Ramos (cell line): ENCODE data around the gene MAP3K5.
"Not testable (repeated sequence)": the region's sequence is repeated elsewhere in the genome, so short reads cannot be mapped to it uniquely, and the experiment has no call there.

Experiments
- in situ Hi-C: fragments of 300-500 bp; cut with MboI; formaldehyde crosslinking; loops from one replicate; pipeline ENCODE4 v1.14.3; 2022; ENCODE audit warnings: low sequenced_read_pairs; ENCODE audit not compliant: unreplicated experiment

MAP3K5 gene

DNA sequence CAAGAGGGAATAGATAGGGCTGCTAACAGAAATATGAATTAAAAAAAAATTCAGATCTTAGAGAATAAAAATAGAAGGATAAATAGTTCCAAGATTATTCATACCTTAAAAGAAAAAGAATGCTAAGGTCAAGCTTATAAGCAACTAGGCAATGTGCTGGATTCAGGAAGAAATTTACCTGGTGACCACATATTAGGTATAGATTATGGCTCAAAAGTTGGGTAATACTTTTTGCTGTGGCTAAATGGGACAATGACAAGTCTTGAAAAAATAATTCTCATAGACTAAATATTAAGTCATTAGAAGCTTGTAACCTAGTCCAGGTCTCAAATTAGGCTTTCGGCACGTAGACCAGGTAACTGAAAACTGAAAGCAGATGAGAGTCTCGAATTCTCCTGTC is 17.2 kb downstream of the MAP3K5 start:
- in situ Hi-C loops = no loop called here

DNA sequence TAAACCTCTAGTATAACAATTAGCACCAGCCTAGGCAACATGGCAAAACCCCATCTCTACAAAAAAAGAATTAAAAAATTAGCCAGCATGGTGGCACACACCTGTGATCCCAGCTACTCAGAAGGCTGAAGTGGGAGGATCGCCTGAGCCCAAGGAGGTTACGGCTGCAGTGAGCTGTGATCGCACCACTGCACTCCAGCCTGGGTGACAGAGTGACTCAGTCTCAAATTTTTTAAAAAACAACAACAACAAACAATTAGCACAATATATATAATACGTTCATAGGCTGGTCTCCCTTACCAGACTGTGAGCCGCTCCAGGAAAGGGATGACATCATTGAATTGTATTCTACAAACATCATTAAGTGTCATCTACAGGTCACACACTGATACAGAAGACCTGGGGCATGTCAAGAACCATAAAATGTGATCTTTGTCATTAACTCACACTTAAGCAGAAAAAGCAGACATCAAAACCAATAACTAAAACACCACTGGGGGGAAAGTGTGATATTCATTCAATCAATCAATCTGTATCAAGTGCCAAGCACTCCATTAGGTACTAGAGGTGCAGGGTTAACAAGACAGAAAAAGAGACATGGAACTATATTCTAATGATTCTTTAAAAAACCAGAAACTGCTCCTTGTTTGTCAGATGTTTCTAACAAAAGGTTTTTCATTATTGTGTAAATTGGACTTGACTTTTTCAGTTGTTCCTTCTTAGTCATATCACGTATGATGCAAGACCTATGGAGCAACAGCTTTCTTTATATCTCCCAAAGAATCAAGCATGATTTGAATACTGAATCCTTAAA is 17.8 kb downstream of the MAP3K5 start:
- in situ Hi-C loops = no loop called here

DNA sequence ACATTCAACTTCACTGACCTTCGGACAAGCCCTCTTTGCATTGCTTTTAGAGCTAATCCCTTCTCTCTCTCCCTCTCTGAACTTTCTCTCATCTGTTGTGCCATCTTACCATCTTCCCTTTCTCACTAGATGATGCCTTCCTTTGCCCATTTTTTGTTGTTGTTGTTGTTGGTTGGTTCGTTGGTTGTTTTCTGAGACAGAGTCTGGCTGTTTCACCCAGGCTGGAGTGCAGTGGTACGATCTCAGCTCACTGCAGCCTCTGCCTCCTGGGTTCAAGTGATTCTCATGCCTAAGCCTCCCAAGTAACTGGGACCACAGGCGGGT is 18.8 kb downstream of the MAP3K5 start:
- in situ Hi-C loops = no loop called here

DNA sequence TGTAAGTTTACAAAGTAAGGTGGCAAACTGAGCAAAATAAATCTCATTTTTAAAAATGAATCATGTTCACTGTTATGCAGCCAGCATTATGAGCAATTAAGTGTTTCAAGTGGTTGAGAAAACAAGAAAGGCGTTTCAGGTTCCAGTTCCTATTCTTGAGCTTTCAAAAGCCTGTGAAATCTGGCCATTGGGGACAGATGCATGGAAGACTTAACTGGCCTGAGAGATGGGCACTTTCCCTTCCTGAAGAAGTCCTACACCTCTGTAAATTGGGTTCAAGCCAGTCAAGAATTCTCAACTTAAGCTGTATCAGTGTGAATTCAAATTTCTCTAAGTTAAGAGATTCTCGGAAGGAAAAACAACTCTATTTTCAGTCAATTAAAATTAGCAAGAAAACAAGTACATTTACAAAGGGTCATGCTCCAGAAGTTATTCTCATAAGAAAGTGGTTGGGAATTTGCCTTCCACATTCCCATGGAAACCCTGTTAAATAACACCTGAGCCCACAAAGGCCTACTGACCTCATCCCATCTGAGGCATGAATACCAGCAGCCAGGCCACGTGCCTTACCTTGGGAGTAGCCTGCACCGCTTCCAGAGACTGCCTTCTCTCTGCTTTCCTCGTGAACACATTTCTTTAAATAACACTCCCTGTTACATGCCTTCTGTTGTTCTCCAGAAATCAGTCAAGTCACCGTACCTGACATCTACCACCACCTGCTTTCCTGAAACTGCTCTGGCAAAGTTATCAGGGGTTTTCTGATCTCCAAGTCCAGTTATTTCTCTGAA is 19.4 kb downstream of the MAP3K5 start:
- in situ Hi-C loops = no loop called here

DNA sequence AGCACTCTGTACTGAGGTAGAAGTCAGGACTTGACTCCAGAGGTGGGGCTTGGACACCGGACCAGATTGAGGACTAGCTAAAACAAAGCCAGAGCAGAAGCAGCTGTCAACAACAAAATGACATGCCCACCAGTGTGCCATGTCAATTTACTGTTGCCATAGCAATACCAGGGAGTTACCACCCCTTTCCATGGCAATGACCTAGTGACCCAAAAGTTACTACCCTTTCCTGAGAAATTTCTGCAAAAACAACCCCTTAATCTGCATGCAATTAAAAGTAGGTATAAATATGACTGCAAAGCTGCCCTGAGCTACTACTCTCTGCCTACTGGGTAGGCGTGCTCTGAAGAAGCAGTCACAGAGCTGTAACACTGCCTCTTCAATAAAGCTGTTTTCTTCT is 21.0 kb downstream of the MAP3K5 start:
- in situ Hi-C loops = no loop called here

DNA sequence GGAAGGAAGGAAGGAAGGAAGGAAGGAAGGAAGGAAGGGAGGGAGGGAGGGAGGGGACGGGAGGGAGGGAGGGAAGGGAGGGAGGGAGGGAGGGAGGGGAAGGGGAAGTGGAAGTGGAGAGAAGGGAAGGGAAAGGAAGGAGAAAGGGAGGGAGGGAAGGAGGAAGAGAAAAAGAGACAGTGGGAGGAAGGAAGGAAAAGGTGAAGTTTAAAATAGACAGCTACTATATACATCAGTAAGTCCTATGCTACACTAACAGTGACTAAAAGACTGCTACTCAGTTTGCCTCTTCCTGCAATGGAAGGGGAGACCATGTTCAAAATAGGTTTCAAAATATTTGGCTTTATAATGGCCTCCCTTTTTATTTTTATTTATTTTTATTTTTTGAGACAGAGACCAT is 22.5 kb downstream of the MAP3K5 start:
- in situ Hi-C loops = no loop called here

DNA sequence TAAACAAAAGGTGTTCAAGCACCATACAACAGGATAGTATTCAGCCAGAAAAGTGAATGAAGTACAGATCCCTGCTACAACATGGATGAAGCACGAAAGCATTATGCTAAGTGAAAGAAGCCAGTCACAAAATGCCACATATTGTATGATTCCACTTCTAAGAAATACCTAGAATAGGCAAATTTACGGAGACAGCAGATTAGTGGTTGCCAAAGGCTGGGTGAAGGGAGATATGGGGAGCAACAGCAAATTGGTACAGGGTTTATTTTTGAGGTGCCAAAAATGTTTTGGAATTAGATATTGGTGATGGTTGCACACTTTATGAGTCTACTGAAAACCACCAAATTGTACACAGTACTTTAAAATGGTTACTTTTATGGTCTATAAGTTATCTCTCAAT is 23.2 kb downstream of the MAP3K5 start:
- in situ Hi-C loops = no loop called here

DNA sequence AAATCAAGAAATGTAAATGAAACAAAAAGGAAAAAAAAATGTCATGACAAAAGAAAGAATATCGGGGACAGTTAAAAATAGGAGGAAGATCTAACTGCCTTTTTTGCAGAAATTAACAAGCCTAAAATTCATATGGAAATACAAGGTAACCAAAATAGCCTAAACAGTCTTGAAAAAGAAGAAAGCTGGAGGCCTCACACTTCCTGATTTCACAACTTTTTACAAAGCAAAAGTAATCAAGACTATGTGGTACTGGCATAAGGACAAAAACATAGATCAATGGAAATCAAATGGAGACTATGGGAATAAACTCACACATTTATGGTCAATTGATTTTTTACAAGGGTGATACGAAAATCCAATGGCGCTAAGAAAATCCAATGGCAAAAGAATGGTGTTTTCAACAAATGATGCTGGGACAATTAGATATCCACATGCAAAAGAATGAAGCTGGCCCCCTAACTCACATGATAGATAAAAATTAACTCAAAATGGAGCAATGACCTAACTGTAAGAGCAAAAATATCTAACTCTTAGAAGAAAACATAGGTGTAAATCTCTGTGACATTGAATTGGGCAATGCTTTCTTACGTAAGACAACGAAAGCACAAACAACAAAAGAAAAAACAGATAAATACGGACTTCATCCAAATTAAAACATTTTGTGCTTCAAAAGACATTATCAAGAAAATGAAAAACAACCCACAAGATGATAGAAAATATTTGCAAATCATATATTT is 24.5 kb downstream of the MAP3K5 start:
- in situ Hi-C loops = no loop called here

DNA sequence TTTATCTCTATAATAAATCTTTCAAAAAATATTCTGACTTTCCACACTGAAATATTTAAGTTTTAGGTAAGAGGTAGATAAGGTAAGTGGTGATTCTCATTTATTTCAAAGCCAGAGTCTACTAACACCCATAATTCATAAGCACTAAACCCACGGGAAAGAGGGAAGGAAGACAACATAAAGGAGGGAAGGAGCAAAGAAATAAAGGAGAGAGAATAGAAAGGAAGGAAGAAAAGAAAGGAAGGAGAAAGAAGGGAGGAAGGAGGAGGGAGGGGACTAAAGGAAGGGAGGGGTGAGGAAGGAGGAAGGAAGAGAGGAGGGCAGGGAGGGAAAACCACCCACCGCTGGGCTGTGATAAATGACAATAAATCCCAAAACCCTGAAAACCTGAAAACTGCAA is 25.2 kb downstream of the MAP3K5 start:
- in situ Hi-C loops = no loop called here

DNA sequence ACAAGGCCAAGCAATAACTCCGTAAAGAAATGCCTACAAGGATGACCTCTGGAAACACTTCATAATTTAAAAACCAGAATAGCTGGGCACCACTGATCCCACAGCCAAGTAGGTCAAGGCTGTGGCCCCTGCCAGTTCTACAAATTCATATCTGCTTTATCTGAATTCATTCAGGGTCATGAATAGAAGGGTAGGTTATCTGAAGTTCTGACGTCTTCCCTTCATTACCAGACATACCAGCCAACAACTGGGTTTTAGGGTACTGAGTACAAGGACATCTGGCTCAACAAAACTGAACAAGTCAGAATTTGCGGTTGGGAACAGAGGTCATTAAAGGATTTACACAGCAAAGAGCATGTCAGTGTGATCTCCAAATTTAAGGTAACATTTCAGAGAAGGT is 26.0 kb downstream of the MAP3K5 start:
- in situ Hi-C loops = no loop called here

DNA sequence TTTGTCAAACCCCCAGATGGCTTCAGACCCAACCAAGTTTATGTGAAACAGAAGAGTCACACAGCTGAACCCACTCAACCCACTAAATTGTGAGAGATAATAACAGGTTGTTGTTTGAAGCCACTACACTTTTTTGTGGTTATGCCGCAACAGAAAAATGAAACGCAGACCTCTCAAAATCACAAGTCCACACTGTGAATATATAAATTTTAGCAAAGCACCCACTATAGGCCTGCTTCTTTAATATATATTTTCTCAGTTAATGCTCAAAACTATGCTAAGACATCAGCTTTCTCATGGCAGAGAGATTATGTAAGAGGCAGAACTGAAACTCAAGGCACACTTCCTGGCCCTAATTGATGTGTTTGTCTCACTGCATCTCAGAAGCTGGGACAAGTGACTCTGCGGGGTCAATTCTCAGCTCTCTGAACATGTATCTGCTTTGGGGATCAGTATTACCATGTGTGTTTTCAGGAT is 27.7 kb downstream of the MAP3K5 start:
- in situ Hi-C loops = no loop called here

DNA sequence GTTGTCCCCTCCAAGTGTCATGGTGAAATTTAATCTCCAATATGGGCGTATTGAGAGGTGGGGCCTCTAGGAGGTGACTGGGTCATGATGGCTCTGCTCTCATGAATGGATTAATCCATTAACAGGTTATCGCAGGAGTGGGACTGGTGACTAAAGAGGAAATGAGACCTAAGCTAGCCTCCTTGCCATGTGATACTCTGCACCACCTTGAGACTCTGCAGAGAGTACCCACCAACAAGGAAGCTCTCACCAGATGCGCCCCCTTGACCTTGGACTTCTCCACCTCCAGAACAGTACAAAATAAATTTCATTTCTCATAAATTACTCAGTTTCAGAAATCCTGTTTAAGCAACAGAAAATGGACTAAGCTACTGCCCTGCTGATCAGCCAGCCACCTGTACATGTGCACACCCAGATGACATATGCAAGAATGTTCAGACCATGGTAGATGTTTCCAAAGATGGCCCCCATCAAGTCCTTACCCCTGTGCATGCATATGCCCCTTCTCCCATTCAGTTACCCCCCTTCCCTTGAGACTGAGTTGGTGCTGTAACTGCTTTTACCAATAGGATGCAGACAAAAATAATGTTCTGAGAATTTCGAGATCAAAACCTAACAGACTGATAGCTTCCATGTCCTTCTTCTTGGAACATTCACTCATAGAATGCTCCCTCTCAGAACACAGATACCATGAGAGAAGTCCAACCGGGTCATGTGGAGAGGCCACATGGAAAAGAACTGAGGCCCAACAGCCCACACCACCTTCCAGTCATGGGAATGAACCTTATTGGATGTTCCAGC is 28.4 kb downstream of the MAP3K5 start:
- in situ Hi-C loops = no loop called here

DNA sequence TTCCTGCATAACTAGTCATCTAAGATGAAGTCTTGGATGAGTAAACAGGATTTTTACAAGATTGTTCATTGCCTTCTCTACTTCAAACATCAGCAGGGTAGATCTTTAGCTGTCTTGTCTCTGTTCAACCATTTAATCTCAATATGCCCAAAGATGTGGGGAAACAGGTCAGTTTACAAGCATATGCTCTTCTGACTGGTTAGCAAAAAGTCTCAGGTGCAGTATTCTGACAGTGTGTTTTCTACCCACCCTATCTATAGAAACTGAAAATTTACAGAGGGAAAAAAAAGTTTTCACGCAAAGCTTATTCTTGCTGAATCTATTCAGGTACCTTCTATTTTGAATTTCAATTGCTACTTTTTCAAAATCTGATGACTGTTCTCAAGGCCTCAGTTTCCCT is 29.0 kb downstream of the MAP3K5 start:
- in situ Hi-C loops = no loop called here

DNA sequence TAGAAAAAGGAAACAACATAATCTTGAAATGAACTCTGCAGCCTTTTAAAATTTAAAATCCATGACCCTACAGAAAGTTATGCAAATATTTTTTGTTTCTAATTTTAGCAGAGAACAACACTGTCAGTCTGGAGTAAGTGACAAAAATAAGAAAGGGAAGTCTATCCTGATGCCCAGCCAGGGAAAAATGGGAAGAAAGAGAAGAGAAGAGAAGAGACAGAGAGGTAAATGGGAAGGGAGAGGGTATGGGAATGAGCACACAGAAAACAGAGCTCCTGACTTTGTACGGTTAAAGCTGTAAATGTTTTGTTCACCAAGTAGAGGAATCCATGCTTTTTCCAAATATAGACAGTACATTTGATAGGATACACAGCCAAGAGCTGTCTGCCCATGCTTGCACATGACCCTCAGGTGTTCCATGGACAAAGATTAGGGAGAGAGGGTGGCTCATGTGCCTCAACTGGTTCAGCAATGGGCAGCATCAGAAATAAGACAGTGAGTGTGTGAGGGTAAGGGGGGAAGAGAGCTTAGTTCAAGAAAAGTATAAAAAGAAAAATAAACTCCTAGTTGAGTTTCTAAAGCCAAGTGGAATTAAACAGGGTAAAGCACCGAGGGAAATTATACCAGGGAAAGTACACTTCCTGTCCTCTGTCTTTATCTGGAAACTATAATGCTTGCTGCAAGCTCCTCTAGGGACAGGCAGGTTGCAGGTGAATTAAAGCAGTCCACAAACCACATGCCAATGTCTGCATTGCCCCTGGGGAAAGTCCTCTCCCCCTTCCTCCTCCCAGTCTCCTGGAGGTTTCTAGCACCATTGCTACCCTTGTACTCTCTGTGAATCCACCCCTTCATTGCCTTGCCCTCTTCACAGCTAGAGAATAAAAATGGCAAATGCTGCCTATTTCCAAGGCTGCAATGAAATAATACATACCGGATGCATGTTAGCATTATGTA is 30.0 kb downstream of the MAP3K5 start:
- in situ Hi-C loops = no loop called here

DNA sequence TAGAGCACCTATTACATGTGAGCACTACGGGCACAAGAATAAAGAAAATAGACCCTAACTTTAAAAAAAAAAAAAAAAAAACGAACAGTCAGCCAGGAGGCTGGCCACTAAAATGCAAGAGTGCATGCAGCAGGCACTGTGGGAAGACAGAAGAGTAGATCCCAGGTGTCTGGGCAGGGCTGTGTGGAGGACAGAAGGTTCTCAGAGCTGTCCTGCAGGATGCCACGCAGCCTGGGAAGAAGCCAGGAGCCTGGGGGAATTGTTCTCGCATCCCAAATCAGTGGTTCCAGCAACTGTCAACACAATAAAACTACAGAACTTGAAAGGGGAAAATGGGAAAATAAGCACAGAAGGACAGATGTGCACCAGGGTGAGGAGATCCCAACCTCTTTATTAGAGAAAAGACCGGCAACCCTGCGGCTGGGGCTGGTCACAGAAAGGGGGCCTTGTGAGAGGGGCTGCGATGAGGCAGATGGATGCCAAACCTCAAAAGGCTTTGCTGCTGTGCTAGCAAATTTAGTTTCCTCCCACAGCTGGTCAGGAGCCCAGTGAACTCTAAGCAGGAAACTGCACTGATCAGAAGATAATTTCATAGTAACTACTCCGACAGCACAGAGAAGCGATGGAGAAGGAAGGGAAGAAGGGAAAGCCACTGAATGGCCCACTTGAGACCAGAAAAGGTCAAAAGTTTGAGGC is 30.9 kb downstream of the MAP3K5 start:
- in situ Hi-C loops = no loop called here

DNA sequence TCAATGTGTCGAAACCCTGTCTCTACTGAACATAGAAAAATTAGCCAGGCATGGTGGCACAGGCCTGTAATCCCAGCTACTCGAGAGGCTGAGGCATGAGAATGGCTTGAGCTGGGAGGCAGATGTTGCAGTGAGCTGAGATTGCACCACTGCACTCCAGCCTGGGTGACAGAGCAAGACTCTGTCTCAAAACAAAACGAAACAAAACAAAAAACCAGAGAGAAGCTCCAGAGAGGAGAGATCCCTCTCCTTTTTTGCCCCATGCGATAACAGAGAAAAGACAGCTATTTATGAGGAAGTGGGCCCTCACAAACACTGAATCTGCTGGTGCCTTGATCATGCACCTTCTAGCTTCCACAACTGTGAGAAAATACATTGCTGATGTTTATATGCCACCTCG is 31.5 kb downstream of the MAP3K5 start:
- in situ Hi-C loops = not testable (repeated sequence)

DNA sequence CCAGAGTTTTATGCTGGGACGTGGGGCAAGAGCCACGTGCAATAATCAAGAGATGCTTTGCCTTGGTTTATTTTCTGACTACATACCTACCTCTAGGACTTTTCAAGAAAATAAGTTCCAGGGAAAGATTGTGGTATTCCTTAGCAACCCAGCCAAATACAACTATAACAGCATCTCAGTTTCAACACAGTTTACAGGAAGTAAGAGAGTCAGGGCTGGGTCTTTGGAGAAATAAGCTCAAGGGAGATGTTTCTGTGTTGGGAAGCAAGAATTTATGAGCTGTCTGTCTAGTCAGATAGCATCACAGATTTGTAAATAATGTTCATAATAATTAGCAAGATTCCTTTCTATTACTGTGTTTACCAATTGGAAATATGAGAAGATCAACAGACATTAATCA is 35.1 kb downstream of the MAP3K5 start:
- in situ Hi-C loops = no loop called here

DNA sequence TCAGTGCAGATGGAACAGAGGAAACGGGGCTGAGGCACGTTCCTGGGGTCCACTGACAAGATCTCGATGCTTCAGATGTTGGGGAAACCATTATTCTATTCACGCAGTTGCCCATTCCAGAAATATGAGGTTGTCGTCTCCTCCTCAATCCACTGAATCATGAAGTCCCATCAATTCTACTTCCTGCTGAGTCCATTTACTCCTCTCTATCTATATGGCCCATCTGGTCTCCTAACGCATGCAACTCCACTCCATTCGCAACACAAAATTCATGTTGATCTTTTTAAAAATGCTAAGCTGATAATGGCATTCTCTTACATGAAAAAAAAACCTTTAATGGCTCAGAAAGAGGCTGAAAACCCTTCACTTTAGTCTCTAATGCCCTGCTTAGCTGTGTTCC is 37.5 kb downstream of the MAP3K5 start:
- in situ Hi-C loops = no loop called here

DNA sequence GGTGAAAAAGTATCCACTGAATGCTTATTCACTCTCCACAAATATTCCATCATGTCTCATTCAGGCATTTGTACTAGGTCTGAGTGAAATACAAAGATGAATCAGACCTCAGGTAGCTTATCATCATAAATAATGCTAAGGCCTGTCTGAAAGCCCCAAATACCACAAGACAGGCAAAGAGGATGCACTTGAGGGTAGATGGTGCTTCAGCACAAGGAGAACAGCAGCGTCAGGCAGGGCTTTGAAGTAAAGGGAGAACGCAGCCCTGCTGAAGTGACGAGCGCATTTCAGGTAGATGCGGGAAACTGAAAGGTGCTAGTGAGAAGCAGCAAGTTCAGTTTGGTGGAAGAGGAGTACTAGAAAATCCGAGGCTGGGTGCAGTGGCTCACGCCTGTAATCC is 38.7 kb downstream of the MAP3K5 start:
- in situ Hi-C loops = no loop called here
